Activated CD4-positive, alpha-beta T cell treated with anti-CD3 and anti-CD28 coated beads, Interleukin-2, amount 10 ng/mL, durations not matched to agents 24 days and 14 days (primary cell): Measurements from ENCODE around the gene MAGI1. TPM values are rescaled to one million over a fixed set of nuclear protein-coding genes. Genes with fewer than 3 reads are reported as not detected.

Source experiments
- DNase-seq: peaks from one replicate; pipeline ENCODE4 v3.0.0; 2022
- H3K27ac Mint-ChIP-seq: one replicate; pipeline ENCODE4 v1.8.0; 2022; ENCODE audit warnings: mild to moderate bottlenecking, mixed read lengths
- H3K27me3 Mint-ChIP-seq: one replicate; pipeline ENCODE4 v1.8.0; 2022; ENCODE audit warnings: mixed read lengths
- H3K36me3 Mint-ChIP-seq: one replicate; pipeline ENCODE4 v1.8.0; 2022; ENCODE audit warnings: low read depth, mild to moderate bottlenecking, mixed read lengths
- H3K4me1 Mint-ChIP-seq: one replicate; pipeline ENCODE4 v1.8.0; 2021; ENCODE audit warnings: mixed read lengths
- H3K4me3 Mint-ChIP-seq: one replicate; pipeline ENCODE4 v1.8.0; 2022; ENCODE audit warnings: mild to moderate bottlenecking, moderate library complexity, mixed read lengths
- H3K9me3 Mint-ChIP-seq: one replicate; pipeline ENCODE4 v1.8.0; 2021; ENCODE audit warnings: mixed read lengths
- intact Hi-C: fragments of 100-400 bp; cut with micrococcal nuclease; formaldehyde crosslinking; loops from one replicate; pipeline ENCODE4 v1.15.1; 2023
- total RNA-seq: library from RNA; stranded (reverse); gene quantifications from 2 replicates; pipeline ENCODE4 v1.2.3, GENCODE V29; 2022

MAGI1 gene
- total RNA-seq, 1 donor from 2014 or later = 2.0 TPM

DNA sequence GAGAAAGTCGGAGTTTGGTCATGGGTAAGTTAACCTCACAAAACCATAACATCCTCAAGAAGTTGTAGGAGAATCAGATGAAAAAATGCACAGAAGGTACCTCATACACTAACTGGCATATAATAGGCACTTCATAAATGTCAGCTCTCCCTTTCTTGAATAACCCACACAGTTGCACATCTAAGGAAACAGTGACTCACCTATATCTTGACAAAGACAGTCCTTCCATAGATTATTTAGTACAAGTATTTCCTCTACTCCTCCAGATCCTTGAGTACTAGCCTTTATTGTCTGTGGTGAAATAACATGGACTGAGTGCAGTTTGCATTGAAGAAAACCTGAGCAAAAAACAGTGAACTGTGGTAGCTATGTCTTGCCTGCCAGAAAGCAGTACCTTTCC lies 46.6 kb downstream of the MAGI1 start:
- Mint-ChIP-seq H3K27ac (no peak overlapping the region), H3K4me3 (no peak overlapping the region), H3K27me3 (no peaks in the 10 kb centered on the region), H3K36me3 (no peaks in the 10 kb centered on the region), H3K9me3 (no peaks in the 10 kb centered on the region), H3K4me1 (no peaks in the 10 kb centered on the region)
- no peak for DNase-seq
- intact Hi-C loops = no loop called here

DNA sequence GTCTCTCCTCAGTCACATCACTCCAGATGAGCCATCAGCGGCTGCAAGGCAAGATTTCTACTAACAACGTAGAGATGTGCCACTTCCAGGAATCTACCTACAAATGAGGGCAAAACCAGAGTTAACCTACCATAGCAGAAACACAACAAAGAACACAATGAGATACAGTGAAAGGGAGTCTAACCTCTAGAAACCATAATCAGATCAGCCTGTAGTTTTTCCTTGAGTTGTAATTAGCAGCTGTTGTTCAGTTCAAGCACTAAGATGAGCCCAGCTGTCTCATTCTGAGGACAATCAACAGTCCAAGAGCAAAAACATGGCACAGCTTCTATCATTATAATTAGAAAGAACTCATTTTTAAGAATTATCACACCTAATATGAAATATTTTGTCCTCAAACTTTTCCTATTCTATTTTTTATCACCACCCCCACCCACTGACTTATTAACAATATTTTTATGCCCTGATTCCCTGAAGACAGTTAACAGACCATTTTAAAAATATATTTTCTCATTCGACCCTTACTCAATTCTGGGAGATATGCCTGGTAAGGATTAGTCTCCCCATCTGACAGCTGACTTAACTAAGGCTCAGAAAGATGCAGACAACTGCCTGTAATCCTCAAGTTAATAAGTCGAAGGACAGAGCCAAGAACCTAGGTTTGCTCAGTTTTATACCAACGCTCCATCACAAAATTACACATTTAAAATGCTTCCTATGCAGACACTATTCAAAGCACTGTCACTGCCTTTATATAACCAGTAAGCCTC lies 50.1 kb downstream of the MAGI1 start:
- Mint-ChIP-seq H3K4me1 (no peaks in the 10 kb centered on the region), H3K4me3 (no peak overlapping the region), H3K9me3 (no peaks in the 10 kb centered on the region), H3K27me3 (no peaks in the 10 kb centered on the region), H3K36me3 (no peaks in the 10 kb centered on the region), H3K27ac (no peak overlapping the region)
- no peak for DNase-seq
- intact Hi-C loops = no loop called here

DNA sequence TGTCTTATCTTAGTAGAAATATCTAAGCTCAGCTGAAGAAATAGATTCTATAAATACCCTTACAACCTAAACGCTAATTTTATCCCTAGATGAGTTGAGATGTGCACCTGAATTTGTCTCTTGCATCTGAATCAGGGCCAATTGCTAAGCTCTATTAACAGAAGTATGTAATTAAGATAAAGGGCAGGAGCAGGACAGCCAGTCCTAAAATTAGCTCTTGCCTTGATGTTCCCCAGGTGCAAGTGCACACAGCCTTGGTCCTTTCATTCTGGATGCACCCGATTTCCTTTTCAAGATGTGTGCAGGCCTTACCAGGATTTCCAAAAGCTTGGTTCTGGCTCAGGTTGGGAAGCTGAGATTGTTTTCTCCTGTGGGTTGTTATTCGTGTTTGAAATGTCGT lies 52.4 kb downstream of the MAGI1 start:
- Mint-ChIP-seq H3K27ac (no peak overlapping the region), H3K36me3 (no peaks in the 10 kb centered on the region), H3K9me3 (no peaks in the 10 kb centered on the region), H3K4me1 (no peaks in the 10 kb centered on the region), H3K27me3 (no peaks in the 10 kb centered on the region), H3K4me3 (no peak overlapping the region)
- intact Hi-C loops = no loop called here
- no peak for DNase-seq

DNA sequence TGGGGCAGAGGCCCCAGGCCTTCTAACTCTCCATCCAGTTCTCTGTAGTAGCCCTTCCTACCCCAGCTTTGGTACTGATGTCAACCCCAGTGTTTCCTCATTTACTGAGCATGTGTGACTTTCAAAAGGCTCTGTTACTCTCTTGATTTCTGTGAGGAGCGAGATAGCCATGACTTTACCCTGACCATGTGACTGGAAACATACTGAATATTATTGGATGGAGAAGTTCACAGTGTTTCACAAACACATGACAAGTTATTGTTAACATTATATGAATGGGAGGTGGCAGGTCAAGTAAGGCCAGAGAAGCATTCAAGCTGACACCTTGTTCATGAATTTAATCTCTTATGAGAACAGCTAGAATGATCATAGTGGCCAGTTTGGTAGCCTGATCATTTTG lies 53.7 kb downstream of the MAGI1 start:
- intact Hi-C loops = no loop called here
- no peaks in the 10 kb centered on the region for H3K4me1 Mint-ChIP-seq
- DNase-seq = no peak
- H3K4me3 Mint-ChIP-seq = no peak overlapping the region
- no peak overlapping the region for H3K27ac Mint-ChIP-seq
- H3K36me3 Mint-ChIP-seq = no peaks in the 10 kb centered on the region
- no peaks in the 10 kb centered on the region for H3K27me3 Mint-ChIP-seq
- no peaks in the 10 kb centered on the region for H3K9me3 Mint-ChIP-seq

DNA sequence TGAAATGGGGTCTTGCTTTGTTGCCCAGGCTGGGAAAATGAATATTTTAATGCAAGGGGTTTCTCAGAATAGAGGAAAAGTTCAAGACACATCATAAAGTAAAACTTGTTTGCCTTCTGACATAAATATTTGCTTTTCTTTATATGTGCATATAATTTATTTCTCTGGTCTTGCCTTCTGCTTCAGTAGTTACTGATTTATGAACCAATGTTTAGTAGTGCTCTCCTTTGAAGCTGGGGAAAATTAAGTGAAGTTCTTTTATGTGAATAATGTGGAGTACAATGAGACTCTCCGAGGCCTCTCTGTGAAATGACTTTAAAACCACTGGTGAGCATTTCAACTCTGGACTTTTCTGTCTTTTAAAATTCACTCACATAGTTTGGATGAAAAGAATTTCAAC lies 55.6 kb downstream of the MAGI1 start:
- Mint-ChIP-seq H3K4me3 (no peak overlapping the region), H3K4me1 (no peaks in the 10 kb centered on the region), H3K9me3 (no peaks in the 10 kb centered on the region), H3K27me3 (no peaks in the 10 kb centered on the region), H3K27ac (no peak overlapping the region), H3K36me3 (no peaks in the 10 kb centered on the region)
- no peak for DNase-seq
- intact Hi-C loops = no loop called here

DNA sequence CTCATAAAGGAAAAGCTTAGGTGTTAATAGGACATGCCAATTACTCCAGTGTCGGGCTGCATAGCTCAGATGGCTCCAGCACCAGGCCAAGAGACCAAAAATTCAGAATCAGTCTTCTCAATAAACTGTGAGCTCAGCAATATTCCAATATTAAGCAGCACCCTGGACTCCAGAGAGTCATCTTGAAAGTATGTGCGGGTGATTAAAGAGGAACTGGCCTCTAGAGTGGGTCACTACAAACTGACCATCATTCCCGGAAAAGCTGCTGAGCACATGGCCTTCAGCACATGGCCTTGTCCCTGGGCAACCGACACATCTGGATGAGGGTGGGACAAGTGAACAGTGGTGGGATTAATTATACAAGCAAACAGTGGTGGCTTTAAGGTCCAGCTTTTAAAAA lies 59.0 kb downstream of the MAGI1 start:
- no peak for DNase-seq
- Mint-ChIP-seq H3K4me1 (no peaks in the 10 kb centered on the region), H3K36me3 (no peaks in the 10 kb centered on the region), H3K27me3 (no peaks in the 10 kb centered on the region), H3K27ac (no peak overlapping the region), H3K9me3 (no peaks in the 10 kb centered on the region), H3K4me3 (no peak overlapping the region)
- intact Hi-C loops = no loop called here

DNA sequence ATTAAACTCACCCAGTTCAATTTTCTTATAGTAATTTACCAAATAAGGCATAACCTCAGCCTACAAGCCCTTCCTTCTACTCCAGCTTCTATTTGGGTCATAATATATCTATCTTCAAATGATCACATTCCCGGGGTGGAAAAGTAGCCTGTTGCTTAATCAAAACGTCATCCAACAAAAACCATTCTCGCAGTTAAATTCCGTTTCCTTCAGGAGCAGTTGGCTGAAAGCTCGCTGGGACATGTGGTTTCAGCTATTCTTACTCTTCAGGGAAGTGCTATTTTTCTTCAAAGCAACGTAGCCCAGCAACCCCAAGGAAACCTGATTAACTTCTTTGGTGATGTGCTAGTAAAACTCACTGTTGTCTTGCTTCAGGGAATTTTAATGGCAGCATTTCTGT lies 59.6 kb downstream of the MAGI1 start:
- no peak overlapping the region for H3K27ac Mint-ChIP-seq
- no peak overlapping the region for H3K4me3 Mint-ChIP-seq
- no peaks in the 10 kb centered on the region for H3K36me3 Mint-ChIP-seq
- no peaks in the 10 kb centered on the region for H3K27me3 Mint-ChIP-seq
- DNase-seq = no peak
- no peaks in the 10 kb centered on the region for H3K4me1 Mint-ChIP-seq
- H3K9me3 Mint-ChIP-seq = no peaks in the 10 kb centered on the region
- intact Hi-C loops = no loop called here

DNA sequence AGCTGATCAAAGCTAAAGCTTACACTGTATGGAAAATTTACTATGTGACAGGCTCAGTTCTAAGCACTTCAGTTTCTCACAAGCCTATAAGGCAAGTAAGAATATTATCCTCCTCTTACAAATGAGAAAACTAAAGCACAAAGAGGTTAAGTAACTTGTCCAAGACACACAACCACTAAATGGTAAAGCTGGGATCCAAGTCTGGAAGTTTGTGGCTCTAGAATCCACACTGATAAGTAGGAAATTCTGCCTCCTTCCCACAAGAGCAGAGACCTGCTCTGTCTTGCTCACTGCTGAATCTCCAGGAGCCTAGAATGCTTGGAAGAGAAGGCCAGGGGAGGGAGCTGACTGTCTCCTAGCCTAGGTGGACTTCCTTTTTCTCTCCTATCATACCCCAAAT lies 60.6 kb downstream of the MAGI1 start:
- intact Hi-C loops = no loop called here
- H3K36me3 Mint-ChIP-seq = no peaks in the 10 kb centered on the region
- no peaks in the 10 kb centered on the region for H3K4me1 Mint-ChIP-seq
- H3K27me3 Mint-ChIP-seq = no peaks in the 10 kb centered on the region
- DNase-seq = no peak
- H3K9me3 Mint-ChIP-seq = no peaks in the 10 kb centered on the region
- H3K27ac Mint-ChIP-seq = no peak overlapping the region
- H3K4me3 Mint-ChIP-seq = no peak overlapping the region

DNA sequence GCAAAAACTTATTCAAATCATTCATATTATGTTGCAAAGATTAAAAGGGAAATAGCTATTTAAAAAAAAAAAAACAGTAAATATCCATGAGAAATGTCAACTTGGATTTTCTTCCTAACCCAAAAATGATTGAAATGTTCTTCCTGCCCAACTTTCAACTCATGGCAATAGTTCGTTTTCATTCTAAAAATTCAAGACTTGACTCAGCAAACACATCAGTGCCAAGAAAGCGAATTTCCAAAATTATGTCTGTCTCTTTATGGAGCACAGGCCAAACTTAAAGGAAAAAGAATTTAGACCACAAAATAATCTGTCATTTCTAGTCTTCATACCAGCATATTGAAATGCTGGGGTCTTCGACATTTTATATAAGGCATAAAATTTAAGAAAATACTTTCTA lies 63.7 kb downstream of the MAGI1 start:
- Mint-ChIP-seq H3K27me3 (no peaks in the 10 kb centered on the region), H3K9me3 (no peaks in the 10 kb centered on the region), H3K4me1 (no peaks in the 10 kb centered on the region), H3K36me3 (no peaks in the 10 kb centered on the region), H3K4me3 (no peak overlapping the region), H3K27ac (no peak overlapping the region)
- no peak for DNase-seq
- intact Hi-C loops = no loop called here

DNA sequence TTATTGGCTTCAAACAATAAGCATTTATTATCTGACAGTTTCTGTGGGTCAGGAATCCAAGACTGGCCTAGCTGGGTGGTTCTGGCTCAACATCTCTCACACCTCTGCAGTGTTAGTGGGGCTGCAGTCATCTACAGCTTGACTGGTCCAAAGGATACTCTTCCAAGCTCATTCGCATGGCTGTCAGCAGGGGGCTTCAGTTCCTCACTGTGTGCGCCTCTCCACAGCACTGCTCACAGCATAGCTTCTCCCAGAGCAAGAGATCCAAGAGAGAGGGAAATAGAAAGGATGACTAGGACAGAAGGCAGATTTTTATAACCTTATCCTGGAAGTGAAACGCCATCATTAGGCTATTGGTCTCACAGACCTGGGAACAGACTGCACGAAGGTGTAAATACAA lies 64.2 kb downstream of the MAGI1 start:
- DNase-seq = no peak
- intact Hi-C loops = no loop called here
- H3K27me3 Mint-ChIP-seq = no peaks in the 10 kb centered on the region
- no peak overlapping the region for H3K27ac Mint-ChIP-seq
- no peak overlapping the region for H3K4me3 Mint-ChIP-seq
- H3K4me1 Mint-ChIP-seq = no peaks in the 10 kb centered on the region
- H3K36me3 Mint-ChIP-seq = no peaks in the 10 kb centered on the region
- H3K9me3 Mint-ChIP-seq = no peaks in the 10 kb centered on the region

DNA sequence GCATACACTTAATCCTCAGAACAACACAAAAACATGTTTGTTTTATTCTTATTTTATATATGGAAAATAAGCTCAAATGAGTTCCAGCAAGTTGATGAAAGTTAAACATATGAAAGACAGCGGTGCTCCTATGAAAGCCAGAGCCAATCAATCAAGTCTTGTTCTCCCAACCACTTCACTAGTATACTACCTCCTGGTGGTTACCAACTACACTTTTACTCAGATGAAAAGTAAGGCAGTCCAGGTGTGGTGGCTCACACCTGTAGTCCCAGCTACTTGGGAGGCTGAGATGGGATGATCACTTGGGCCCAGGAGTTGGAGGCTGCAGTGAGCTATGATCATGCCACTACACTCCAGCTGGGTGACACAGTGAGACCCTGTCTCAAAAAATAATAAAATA lies 66.0 kb downstream of the MAGI1 start:
- no peak overlapping the region for H3K27ac Mint-ChIP-seq
- intact Hi-C loops = no loop called here
- no peak overlapping the region for H3K4me3 Mint-ChIP-seq
- H3K4me1 Mint-ChIP-seq = no peaks in the 10 kb centered on the region
- no peaks in the 10 kb centered on the region for H3K9me3 Mint-ChIP-seq
- no peaks in the 10 kb centered on the region for H3K27me3 Mint-ChIP-seq
- no peak for DNase-seq
- H3K36me3 Mint-ChIP-seq = no peaks in the 10 kb centered on the region

DNA sequence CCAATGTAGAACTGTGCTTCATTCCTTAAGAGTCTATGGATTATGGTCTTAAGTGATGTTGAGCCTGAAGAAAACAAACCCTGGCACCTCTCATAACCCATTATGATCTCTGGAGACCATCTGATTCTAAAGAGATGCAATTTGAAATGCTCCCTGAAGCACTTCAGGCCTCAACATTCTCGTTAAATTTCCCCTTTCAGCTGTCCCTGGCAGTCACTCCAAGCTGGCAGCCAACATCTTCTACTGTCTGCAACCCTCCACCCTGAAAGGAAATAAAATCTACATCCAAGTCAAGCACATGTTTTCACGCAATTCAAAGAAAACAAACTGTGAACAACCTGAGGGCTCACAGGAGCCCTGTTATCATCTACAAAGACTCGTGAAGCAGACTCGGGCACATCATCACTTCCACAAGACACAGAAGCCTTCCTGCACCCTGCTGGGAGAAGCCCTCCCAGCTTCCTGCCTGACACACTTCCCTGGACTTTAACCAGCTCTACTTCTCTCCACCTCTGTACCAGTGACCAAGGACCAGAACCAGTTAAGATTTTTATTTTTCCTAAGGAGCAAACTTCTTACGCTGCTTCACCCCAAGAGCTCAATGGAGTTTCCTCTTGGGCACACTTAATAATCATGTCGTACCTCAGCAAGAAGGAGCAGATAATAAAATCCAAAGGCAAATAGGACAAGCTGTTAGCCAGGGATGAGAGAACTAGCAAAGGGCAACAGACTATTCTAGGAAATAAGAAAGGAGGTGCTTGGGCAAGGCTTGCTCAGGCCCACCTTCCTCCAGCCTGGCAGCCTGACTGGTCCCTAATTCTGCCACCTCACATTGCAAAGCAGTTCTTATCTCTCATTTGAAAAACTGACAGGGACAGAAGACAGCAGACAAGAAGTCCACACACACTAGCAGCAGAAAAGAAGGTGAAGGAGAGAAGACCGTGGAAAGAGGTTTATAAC lies 67.1 kb downstream of the MAGI1 start:
- no peak overlapping the region for H3K4me3 Mint-ChIP-seq
- intact Hi-C loops = no loop called here
- no peak for DNase-seq
- H3K27ac Mint-ChIP-seq = no peak overlapping the region
- no peaks in the 10 kb centered on the region for H3K9me3 Mint-ChIP-seq
- H3K4me1 Mint-ChIP-seq = no peaks in the 10 kb centered on the region
- H3K27me3 Mint-ChIP-seq = no peaks in the 10 kb centered on the region
- no peaks in the 10 kb centered on the region for H3K36me3 Mint-ChIP-seq

DNA sequence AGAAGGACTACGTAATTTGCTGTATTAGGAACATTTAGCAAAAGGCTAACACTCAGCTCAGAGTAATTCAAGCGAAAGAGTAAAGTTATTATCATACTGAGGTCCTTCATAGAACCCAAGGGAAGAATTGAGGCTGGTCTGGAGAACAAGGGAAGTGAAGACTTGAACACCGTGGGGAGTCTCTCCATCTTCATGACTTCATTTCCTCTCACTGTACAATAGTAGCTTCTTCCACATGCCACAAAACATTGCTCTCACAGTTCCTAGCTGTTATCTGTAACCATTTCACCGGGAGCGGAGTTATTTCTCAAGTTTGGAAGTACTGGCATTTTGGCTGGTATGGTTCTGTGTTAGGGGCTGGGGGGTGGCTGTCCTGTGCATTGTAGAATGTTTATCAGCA lies 69.7 kb downstream of the MAGI1 start:
- Mint-ChIP-seq H3K27me3 (no peaks in the 10 kb centered on the region), H3K4me1 (peaks cover 7% of the 10 kb centered on the region), H3K36me3 (no peaks in the 10 kb centered on the region), H3K27ac (no peak overlapping the region), H3K9me3 (peaks cover 3% of the 10 kb centered on the region), H3K4me3 (no peak overlapping the region)
- DNase-seq = no peak
- intact Hi-C loops = no loop called here

DNA sequence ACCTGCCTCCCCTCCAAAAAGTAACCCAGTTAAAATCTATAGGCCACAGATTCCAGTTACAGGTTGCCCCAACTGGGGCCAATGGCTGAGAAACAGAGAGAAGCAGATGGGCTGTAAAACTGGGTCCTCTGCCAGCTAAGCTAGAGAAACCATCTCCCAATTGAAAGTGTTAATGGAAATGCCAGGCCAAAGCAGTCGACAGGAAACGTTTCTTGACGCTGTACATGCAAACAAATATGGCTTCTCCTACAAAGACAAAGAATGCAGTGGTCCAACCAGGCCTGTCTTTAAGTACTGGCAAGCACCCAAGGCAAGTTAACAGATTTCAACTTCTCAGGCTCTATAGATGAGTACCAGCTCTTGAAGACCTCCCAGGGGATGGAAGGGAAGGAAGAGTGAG lies 71.3 kb downstream of the MAGI1 start:
- Mint-ChIP-seq H3K9me3 (peaks cover 3% of the 10 kb centered on the region), H3K4me3 (no peak overlapping the region), H3K4me1 (peaks cover 11% of the 10 kb centered on the region), H3K27ac (no peak overlapping the region), H3K27me3 (no peaks in the 10 kb centered on the region), H3K36me3 (no peaks in the 10 kb centered on the region)
- no peak for DNase-seq
- intact Hi-C loops = no loop called here
